ENCODE results near the gene RBM18.

- TF ChIP-seq, protein P1, sequence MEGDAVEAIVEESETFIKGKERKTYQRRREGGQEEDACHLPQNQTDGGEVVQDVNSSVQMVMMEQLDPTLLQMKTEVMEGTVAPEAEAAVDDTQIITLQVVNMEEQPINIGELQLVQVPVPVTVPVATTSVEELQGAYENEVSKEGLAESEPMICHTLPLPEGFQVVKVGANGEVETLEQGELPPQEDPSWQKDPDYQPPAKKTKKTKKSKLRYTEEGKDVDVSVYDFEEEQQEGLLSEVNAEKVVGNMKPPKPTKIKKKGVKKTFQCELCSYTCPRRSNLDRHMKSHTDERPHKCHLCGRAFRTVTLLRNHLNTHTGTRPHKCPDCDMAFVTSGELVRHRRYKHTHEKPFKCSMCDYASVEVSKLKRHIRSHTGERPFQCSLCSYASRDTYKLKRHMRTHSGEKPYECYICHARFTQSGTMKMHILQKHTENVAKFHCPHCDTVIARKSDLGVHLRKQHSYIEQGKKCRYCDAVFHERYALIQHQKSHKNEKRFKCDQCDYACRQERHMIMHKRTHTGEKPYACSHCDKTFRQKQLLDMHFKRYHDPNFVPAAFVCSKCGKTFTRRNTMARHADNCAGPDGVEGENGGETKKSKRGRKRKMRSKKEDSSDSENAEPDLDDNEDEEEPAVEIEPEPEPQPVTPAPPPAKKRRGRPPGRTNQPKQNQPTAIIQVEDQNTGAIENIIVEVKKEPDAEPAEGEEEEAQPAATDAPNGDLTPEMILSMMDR (IDR thresholded peaks at IDR 0.05), result no peak
- no peak for TF ChIP-seq POLR2A (IDR thresholded peaks at IDR 0.05)
Observed at GRCh38 chr9:122263699-122264349, 816 bp downstream of the RBM18 start.
